Measurements from ENCODE around the gene NOC2L. TPM values are rescaled to one million over a fixed set of nuclear protein-coding genes. Genes with fewer than 3 reads are reported as not detected.
A peak's percentile ranks its signal among the peaks of the same experiment; 100 is the strongest.

NOC2L gene
- total RNA-seq, 1 donor from 2014 or later: 95.6 TPM

GRCh38 chr1:941015-941587 is 18.0 kb downstream of the NOC2L start:
- no peak overlapping the region for H3K4me3 ChIP-seq (ENCODE audit: low read depth, low read length)
- no peak for TF ChIP-seq CTCF (IDR thresholded peaks at IDR 0.05; ENCODE audit: insufficient read depth, low read length, poor library complexity, severe bottlenecking)
- no peak for DNase-seq (ENCODE audit: low read depth)
- H3K36me3 ChIP-seq (ENCODE audit: control insufficient read depth, insufficient read depth, low read length): no peaks in the 10 kb centered on the region
- peaks cover 33% of the 10 kb centered on the region for H3K27me3 ChIP-seq (ENCODE audit: control insufficient read depth, insufficient read depth, low read length)

DNA sequence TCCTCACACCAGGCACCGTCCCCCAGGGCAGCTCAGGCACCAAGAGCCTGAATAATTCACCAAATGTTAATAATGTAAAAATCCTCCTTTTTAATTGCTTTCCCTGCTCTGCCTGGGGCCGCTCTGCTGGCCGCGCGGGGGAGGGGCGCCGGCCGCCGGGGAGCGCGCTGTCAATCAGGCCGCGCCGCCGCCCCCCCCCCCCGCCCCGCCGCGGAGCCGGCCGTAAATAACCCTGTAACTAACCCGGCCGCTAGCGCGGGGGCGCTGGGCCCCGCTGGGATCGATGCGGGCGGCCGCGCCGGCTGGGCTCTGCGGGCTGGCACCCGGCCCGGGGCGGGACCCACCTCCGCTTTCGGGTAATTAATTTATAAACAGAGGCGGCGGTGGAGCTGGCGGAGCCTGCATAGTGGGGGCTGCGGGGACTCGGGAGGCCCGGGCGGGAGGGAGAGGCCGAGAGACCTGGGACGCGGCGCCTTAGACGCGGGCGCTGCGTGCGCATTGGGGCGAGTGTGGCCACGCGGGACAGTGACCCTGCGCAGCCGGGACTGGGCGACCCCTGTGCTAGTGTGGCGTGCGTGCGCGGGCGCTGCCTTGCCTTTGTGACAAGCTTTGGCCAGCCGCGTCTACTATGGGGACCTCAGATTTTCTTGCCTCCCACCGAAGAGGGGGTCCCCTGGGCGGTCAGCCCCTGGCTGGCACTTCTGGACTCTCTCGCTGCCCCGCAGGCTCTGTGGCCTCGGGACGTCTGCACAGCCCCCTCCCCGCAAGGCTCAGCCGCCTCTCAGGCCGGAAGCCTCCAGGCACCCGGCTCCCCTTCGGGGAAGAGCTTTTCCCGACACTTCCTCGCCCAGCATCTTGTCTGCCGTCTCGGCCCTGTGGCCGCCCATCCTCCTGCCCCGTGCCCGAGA is 18.7 kb downstream of the NOC2L start:
- Histone ChIP-seq H3K4me3 (ENCODE audit: low read depth, low read length) (no peak overlapping the region), H3K36me3 (ENCODE audit: control insufficient read depth, insufficient read depth, low read length) (no peaks in the 10 kb centered on the region), H3K27me3 (ENCODE audit: control insufficient read depth, insufficient read depth, low read length) (peaks cover 40% of the 10 kb centered on the region)
- no peak for TF ChIP-seq CTCF (IDR thresholded peaks at IDR 0.05; ENCODE audit: insufficient read depth, low read length, poor library complexity, severe bottlenecking)
- no peak for DNase-seq (ENCODE audit: low read depth)

DNA sequence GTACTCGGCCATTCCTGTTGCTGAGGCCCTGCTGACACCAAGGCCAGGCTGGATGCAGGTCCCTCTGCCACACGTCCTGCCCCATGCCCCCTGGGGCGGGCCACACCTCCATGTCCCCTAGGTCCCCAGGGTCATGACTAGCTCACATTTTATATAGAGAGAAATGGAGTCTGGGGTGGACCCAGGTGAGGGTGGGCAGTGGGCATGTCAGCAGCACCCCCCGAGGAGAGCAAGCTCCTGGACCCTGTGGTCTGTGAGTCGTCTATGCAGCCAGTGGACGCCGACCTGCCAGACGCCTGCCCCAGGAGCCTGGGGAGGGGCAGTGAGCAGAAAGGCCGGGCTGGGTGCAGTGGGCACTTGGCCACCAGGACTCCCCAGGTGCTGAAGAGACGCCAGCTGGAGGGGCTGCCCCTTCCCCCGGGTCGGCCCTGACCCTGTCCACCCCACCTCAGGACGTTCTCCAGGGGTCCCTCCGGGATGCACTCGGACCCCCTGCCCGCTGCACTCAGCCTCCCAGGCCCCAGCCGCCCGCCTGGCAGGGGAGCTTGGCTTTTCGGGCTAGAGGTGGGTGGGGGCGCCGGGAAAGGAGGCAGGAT is 19.4 kb downstream of the NOC2L start:
- H3K4me3 ChIP-seq (ENCODE audit: low read depth, low read length): no peak overlapping the region
- H3K27me3 ChIP-seq (ENCODE audit: control insufficient read depth, insufficient read depth, low read length): peaks cover 47% of the 10 kb centered on the region
- DNase-seq (ENCODE audit: low read depth): no peak
- no peaks in the 10 kb centered on the region for H3K36me3 ChIP-seq (ENCODE audit: control insufficient read depth, insufficient read depth, low read length)
- no peak for TF ChIP-seq CTCF (IDR thresholded peaks at IDR 0.05; ENCODE audit: insufficient read depth, low read length, poor library complexity, severe bottlenecking)

DNA sequence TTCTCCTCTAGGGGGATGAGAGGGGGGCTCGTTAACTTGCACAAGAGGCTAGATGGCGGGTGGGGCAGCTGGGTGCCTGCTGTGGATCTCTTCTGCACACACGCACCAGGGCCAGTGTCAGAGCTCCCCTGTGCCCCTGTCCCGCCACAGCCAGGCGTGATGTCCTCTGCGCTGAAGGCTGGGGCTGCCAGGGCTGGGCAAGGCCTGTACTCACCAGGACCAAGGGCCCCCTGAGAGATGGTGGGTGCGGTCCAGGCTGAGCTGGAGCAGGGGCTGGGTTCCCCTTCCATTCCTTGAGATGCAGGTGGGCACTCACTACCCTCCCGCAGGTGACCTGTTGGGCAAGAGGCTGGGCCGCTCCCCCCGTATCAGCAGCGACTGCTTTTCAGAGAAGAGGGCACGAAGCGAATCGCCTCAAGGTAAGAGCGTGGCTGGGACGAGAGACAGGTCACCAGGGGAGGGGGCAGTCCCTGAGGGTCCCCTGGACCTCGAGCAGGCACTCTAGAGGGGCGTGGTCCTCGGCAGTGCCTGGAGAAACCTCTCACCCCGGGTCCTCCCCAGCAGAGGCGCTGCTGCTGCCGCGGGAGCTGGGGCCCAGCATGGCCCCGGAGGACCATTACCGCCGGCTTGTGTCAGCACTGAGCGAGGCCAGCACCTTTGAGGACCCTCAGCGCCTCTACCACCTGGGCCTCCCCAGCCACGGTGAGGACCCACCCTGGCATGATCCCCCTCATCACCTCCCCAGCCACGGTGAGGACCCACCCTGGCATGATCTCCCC is 20.2 kb downstream of the NOC2L start:
- Histone ChIP-seq H3K4me3 (ENCODE audit: low read depth, low read length) (no peak overlapping the region), H3K27me3 (ENCODE audit: control insufficient read depth, insufficient read depth, low read length) (peaks cover 47% of the 10 kb centered on the region), H3K36me3 (ENCODE audit: control insufficient read depth, insufficient read depth, low read length) (no peaks in the 10 kb centered on the region)
- DNase-seq (ENCODE audit: low read depth): no peak
- TF ChIP-seq CTCF (IDR thresholded peaks at IDR 0.05; ENCODE audit: insufficient read depth, low read length, poor library complexity, severe bottlenecking): no peak

DNA sequence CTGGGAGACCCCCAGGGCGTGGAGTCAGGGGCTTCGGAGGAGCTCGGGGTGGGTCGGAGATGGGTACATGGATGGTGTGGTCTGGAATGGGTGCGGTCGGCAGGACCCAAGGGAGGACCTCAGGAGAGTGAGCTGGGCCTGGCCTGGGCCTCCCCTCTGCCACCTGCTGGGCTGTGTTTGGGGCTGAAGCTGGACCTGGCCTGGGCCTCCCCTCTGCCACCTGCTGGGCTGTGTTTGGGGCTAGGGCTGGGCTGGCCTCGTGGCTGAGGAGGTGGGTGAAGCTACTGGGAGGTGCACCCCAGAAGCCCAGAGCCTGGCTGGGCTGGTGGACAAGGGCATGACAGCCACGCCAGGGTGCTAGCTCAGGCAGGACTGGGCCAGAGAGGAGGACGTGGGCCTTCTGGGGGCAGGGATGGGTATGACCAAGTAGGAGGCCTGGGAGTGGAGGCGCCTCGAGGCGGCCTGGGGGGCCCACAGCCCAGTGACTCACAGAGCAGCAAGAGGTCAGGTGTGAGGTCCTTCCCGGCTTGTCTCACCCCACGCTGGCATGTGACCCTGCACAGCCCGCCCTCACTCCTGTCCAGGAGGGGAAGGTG is 20.9 kb downstream of the NOC2L start:
- TF ChIP-seq CTCF (IDR thresholded peaks at IDR 0.05; ENCODE audit: insufficient read depth, low read length, poor library complexity, severe bottlenecking): peak; percentile 78
- no peaks in the 10 kb centered on the region for H3K36me3 ChIP-seq (ENCODE audit: control insufficient read depth, insufficient read depth, low read length)
- H3K27me3 ChIP-seq (ENCODE audit: control insufficient read depth, insufficient read depth, low read length): peaks cover 53% of the 10 kb centered on the region
- DNase-seq (ENCODE audit: low read depth): no peak
- H3K4me3 ChIP-seq (ENCODE audit: low read depth, low read length): no peak overlapping the region
